PC-9 (cell line): Measurements from ENCODE around the gene TRIM44. TPM values are rescaled to one million over a fixed set of nuclear protein-coding genes. Genes with fewer than 3 reads are reported as not detected.

Source experiments
- BruUV-seq: library from RNA; stranded (reverse); fragments of 400-500 nt; replicated peaks from 2 replicates; lab custom pipeline; 2021; lab: Mats Ljungman, UMichigan
- CTCF ChIA-PET: fragments of 300-600 bp; sonication (Branson Sonifier 250); formaldehyde crosslinking; loops from one replicate; lab custom pipeline; 2022; ENCODE audit warnings: antibody characterized with exemption; lab: Charles Lee
- POLR2A ChIA-PET: fragments of 300-600 bp; sonication (Branson Sonifier 250); formaldehyde crosslinking; loops from one replicate; lab custom pipeline; 2022; ENCODE audit warnings: antibody characterized with exemption; ENCODE audit not compliant: unreplicated experiment; lab: Charles Lee
- DNase-seq, 2 experiments: peaks; one replicate each; pipeline versions ENCODE4 v3.0.0 to v3.0.0-alpha.2; 2015 to 2022; ENCODE audit warnings: mixed read lengths in 1 of 2
- H2AFZ ChIP-seq: fragments of 200-600 bp; sonication (generic); 2 replicates; pipeline ENCODE4 v1.8.1; 2017; ENCODE audit warnings: antibody characterized with exemption
- H3F3A ChIP-seq: fragments of 200-600 bp; sonication (generic); 2 replicates; pipeline ENCODE4 v1.8.1; 2017; ENCODE audit warnings: antibody characterized with exemption, mild to moderate bottlenecking, low read depth; ENCODE audit not compliant: insufficient read depth
- H3K27ac ChIP-seq: fragments of 200-600 bp; sonication (generic); 2 replicates; pipeline ENCODE4 v1.6.1; 2016; ENCODE audit warnings: mixed run types
- H3K27me3 ChIP-seq: fragments of 200-600 bp; sonication (generic); 2 replicates; pipeline ENCODE4 v1.6.1; 2016; ENCODE audit warnings: low read depth, mixed run types; ENCODE audit not compliant: insufficient read depth
- H3K36me3 ChIP-seq: fragments of 200-600 bp; sonication (generic); 2 replicates; pipeline ENCODE4 v1.6.1; 2016; ENCODE audit warnings: low read depth, mixed run types
- H3K4me1 ChIP-seq: fragments of 200-600 bp; sonication (generic); replicated peaks from 2 replicates; pipeline ENCODE4 v1.6.1; 2016; ENCODE audit warnings: mixed run types; ENCODE audit not compliant: insufficient read depth
- H3K4me2 ChIP-seq: fragments of 200-600 bp; sonication (generic); 2 replicates; pipeline ENCODE4 v1.6.1; 2017; ENCODE audit warnings: mixed run types
- H3K4me3 ChIP-seq: fragments of 200-600 bp; sonication (generic); 2 replicates; pipeline ENCODE4 v1.6.1; 2016; ENCODE audit warnings: mixed run types
- H3K79me2 ChIP-seq: fragments of 200-600 bp; sonication (generic); 2 replicates; pipeline ENCODE4 v1.6.1; 2017; ENCODE audit warnings: low read depth, mixed run types
- H3K9me2 ChIP-seq: fragments of 200-600 bp; sonication (generic); 2 replicates; pipeline ENCODE4 v1.8.1; 2017; ENCODE audit warnings: mild to moderate bottlenecking; ENCODE audit not compliant: insufficient read depth
- H3K9me3 ChIP-seq: fragments of 200-600 bp; sonication (generic); 2 replicates; pipeline ENCODE4 v1.8.1; 2016; ENCODE audit warnings: low read depth; ENCODE audit not compliant: insufficient read depth
- H4K20me1 ChIP-seq: fragments of 200-600 bp; sonication (generic); 2 replicates; pipeline ENCODE4 v1.8.1; 2017; ENCODE audit not compliant: insufficient read depth
- EZH2 ChIP-seq: fragments of 200-600 bp; sonication (generic); IDR thresholded peaks from 2 replicates; pipeline ENCODE4 v1.8.0; 2017; ENCODE audit warnings: antibody characterized with exemption, low read depth
- intact Hi-C: fragments of 100-400 bp; cut with micrococcal nuclease; formaldehyde crosslinking; loops from one replicate; pipeline ENCODE4 v1.10.0; 2022; ENCODE audit not compliant: unreplicated experiment
- total RNA-seq: library from RNA; stranded (reverse); gene quantifications from 2 replicates; pipeline ENCODE4 v1.2.3, GENCODE V29; 2021
- TF ChIP-seq, protein P1 (sequence below): fragments of 200-600 bp; sonication (generic); conservative IDR thresholded peaks from 2 replicates; pipeline ENCODE4 v1.6.1; 2017; ENCODE audit warnings: mixed run types, antibody characterized with exemption, mild to moderate bottlenecking, moderate library complexity

TRIM44 gene
- total RNA-seq, 1 experiment from 2014 or later: 100 TPM

DNA sequence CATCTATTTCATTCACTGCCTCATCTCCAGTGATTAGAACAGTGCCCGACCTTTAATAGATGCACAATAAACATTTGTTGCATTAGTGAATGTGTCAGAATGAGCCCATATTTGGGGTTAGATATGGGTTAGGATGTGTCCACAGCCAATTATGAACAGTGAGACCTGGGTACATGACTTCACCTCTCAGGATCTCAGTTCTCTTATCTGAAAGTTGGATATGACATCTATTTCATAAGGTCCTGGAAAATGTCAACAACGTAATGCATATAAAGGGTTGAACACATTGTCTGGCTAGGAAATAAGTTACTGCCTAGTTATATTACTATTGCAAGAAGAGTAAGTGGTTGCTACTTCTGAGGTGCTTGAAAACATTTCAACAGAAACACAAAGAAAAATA is 201.6 kb downstream of the TRIM44 start:
- intact Hi-C loops: no loop called here
- POLR2A ChIA-PET: no interaction called here
- Histone ChIP-seq H3K9me3 (peaks cover 11% of the 10 kb centered on the region), H3K9me2 (no peaks in the 10 kb centered on the region), H2AFZ (no peak overlapping the region), H3K27me3 (no peaks in the 10 kb centered on the region), H3F3A (no peaks in the 10 kb centered on the region), H3K27ac (no peak overlapping the region), H3K4me2 (no peak overlapping the region), H3K36me3 (no peaks in the 10 kb centered on the region), H3K79me2 (no peaks in the 10 kb centered on the region), H3K4me3 (no peak overlapping the region), H3K4me1 (no peaks in the 10 kb centered on the region), H4K20me1 (no peaks in the 10 kb centered on the region)
- no peak for DNase-seq
- TF ChIP-seq, protein P1, sequence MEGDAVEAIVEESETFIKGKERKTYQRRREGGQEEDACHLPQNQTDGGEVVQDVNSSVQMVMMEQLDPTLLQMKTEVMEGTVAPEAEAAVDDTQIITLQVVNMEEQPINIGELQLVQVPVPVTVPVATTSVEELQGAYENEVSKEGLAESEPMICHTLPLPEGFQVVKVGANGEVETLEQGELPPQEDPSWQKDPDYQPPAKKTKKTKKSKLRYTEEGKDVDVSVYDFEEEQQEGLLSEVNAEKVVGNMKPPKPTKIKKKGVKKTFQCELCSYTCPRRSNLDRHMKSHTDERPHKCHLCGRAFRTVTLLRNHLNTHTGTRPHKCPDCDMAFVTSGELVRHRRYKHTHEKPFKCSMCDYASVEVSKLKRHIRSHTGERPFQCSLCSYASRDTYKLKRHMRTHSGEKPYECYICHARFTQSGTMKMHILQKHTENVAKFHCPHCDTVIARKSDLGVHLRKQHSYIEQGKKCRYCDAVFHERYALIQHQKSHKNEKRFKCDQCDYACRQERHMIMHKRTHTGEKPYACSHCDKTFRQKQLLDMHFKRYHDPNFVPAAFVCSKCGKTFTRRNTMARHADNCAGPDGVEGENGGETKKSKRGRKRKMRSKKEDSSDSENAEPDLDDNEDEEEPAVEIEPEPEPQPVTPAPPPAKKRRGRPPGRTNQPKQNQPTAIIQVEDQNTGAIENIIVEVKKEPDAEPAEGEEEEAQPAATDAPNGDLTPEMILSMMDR: no peak
- no peak for TF ChIP-seq EZH2
- BruUV-seq: no TSS peak
- CTCF ChIA-PET: no interaction called here

DNA sequence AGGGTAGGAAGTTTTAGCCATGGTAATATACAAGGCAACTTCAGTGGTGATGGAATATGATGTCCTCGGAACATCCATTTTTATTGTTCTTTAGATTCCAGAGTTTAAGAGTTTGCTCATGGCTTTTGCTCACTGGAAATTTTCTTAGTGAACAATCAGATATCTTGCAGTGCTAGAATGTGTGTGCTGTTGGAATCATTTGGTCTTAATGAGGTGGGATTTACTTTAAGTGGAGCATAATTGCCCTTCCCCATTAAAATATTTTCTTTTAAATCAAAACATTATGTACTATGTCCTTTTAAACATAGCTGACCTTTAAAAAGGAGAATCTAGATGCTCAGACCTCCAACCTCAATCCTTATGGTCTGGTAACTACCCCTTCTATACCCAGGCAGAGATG is 204.0 kb downstream of the TRIM44 start:
- CTCF ChIA-PET: interaction anchor here (0.7 kb wide), 1 partner anchor 837 kb away, joined by 5 read pairs; no protein-coding TSS in a partner anchor
- intact Hi-C loops: no loop called here
- Histone ChIP-seq H3F3A (no peaks in the 10 kb centered on the region), H3K9me2 (no peaks in the 10 kb centered on the region), H3K27me3 (no peaks in the 10 kb centered on the region), H3K4me3 (no peak overlapping the region), H3K36me3 (no peaks in the 10 kb centered on the region), H3K4me1 (no peaks in the 10 kb centered on the region), H3K9me3 (peaks cover 15% of the 10 kb centered on the region), H4K20me1 (no peaks in the 10 kb centered on the region), H3K4me2 (no peak overlapping the region), H3K27ac (no peak overlapping the region), H3K79me2 (no peaks in the 10 kb centered on the region), H2AFZ (no peak overlapping the region)
- no TSS peak for BruUV-seq
- TF ChIP-seq, protein P1: no peak
- no peak for TF ChIP-seq EZH2
- DNase-seq: no peak
- POLR2A ChIA-PET: no interaction called here

Other genes with a start within 250 kb of the TRIM44 start
- 0.09 and 0.38 TPM in 2 replicates for gene SLC1A2, start 243.2 kb upstream of the TRIM44 start, total RNA-seq
- 1.1 TPM in 2 replicates for gene PAMR1, start 137.2 kb upstream of the TRIM44 start, total RNA-seq
- 14.8 and 17.5 TPM in 2 replicates for gene FJX1, start 44.3 kb upstream of the TRIM44 start, total RNA-seq